GM21723 (cell line): ENCODE measurements around the gene MARK3.

Source experiments
- ATAC-seq: cut with Tn5 transposase; IDR thresholded peaks from one replicate; pipeline ENCODE4 v1.9.1; 2021; ENCODE audit warnings: mild to moderate bottlenecking, moderate library complexity; ENCODE audit not compliant: unreplicated experiment

MARK3 gene

GRCh38 chr14:103480595-103480994 lies 95.4 kb downstream of the MARK3 start:
- peak; percentile 80 for ATAC-seq

GRCh38 chr14:103483600-103483999 lies 98.4 kb downstream of the MARK3 start:
- no peak for ATAC-seq

GRCh38 chr14:103485504-103485903 lies 100.3 kb downstream of the MARK3 start:
- ATAC-seq: no peak

GRCh38 chr14:103488071-103488470 lies 102.9 kb downstream of the MARK3 start:
- no peak for ATAC-seq

- ATAC-seq: no peak
Measured at GRCh38 chr14:103488960-103489359, 103.7 kb downstream of the MARK3 start.

- no peak for ATAC-seq
Measured at GRCh38 chr14:103489621-103490020, 104.4 kb downstream of the MARK3 start.

- no peak for ATAC-seq
Measured at GRCh38 chr14:103491691-103492090, 106.5 kb downstream of the MARK3 start.

- no peak for ATAC-seq
Measured at GRCh38 chr14:103492156-103492925, 107.1 kb downstream of the MARK3 start.

GRCh38 chr14:103495854-103496253 lies 110.6 kb downstream of the MARK3 start:
- ATAC-seq: no peak

GRCh38 chr14:103496776-103497175 lies 111.6 kb downstream of the MARK3 start:
- no peak for ATAC-seq

- no peak for ATAC-seq
Measured at GRCh38 chr14:103499709-103500108, 114.5 kb downstream of the MARK3 start.

- no peak for ATAC-seq
Measured at GRCh38 chr14:103500148-103500990, 115.2 kb downstream of the MARK3 start.

- no peak for ATAC-seq
Measured at GRCh38 chr14:103501041-103501870, 116.0 kb downstream of the MARK3 start.

GRCh38 chr14:103501921-103502669 lies 116.9 kb downstream of the MARK3 start:
- ATAC-seq: no peak

- ATAC-seq: no peak
Measured at GRCh38 chr14:103502877-103503276, 117.7 kb downstream of the MARK3 start.

- ATAC-seq: no peak
Measured at GRCh38 chr14:103503296-103503695, 118.1 kb downstream of the MARK3 start.

- ATAC-seq: no peak
Measured at GRCh38 chr14:103504991-103505565, 119.9 kb downstream of the MARK3 start.

- no peak for ATAC-seq
Measured at GRCh38 chr14:103507751-103508150, 122.5 kb downstream of the MARK3 start.

- ATAC-seq: no peak
Measured at GRCh38 chr14:103508521-103509329, 123.5 kb downstream of the MARK3 start.
